Amniotic epithelial cell (primary cell): Measurements from ENCODE around the gene CNOT3.
"Not testable (repeated sequence)": the region's sequence is repeated elsewhere in the genome, so short reads cannot be mapped to it uniquely, and the experiment has no call there.

Source experiments
- DNase-seq: peaks from one replicate; pipeline ENCODE4 v3.0.0-alpha.2; 2010; ENCODE audit warnings: low read depth

CNOT3 gene

DNA sequence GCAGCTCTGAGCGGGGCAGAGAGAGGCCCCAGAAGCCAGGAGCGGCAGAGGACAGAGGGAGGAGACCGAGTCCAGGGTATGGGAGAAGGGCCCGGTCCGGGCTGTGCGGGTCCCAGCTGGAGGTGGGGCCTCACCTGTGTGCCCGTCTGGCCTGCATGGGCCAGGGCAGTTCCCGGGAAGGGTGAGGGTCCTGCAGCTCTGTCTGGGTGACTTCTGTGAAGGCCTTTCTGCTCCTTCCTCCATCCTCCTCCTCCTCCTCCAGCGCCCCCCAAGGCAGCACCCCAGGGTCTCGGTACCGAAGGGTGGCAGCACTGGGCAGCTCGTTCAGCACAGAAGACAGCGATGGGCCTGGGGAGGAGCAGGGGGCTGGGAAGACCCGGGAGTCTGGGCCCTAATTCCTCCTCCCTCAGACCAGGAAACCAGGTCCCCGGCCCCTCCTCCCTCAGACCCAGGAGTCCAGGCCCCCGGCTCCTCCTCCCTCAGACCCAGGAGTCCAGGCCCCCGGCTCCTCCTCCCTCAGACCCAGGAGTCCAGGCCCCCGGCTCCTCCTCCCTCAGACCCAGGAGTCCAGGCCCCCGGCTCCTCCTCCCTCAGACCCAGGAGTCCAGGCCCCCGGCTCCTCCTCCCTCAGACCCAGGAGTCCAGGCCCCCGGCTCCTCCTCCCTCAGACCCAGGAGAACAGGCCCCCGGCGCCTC lies 34.3 kb downstream of the CNOT3 start:
- not testable (repeated sequence) for DNase-seq

DNA sequence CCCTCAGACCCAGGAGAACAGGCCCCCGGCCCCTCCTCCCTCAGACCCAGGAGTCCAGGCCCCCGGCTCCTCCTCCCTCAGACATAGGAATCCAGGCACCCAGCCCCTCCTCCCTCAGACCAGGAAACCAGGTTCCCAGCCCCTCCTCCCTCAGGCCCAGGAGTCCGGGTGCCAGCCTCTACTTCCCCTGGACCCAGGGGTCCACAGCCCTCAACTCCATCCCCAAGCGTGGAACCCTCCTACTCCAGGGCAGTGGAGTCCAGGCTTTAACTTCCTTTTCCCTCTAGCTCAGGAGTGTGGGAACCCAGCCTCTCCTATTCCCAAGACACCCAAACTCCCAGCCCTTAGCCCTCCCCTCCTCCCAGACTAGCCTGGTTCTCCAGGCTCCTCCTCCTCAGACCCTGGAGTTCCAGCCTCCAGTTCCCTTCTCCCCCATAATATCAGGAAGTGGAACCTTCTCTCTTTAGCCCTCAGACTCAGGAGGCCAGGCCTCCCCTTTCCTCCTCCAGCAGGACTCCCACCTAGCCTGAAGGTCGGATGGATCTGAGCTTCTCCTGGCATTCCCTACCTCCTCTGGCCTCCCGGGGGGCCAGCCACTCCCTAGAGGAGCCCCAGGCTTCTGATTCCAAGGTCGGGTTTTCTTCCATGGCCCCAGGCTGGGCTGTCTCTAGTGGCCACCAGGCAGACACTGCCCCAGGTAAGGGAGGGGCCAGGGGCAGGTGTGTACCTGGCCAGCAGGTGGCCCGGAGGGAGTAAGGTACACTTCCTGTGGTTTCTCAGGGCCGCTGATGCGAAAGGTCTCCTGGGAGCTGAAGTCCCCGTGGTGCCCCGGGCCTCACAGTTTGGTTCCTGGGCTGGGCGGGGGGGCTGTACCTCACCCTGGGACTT lies 35.2 kb downstream of the CNOT3 start, which contains the start of gene TMC4:
TMC4 (minus strand) TSS at position 690 of the 888 bp plus-strand sequence; CDS start at position 647, 43 bp downstream.
- DNase-seq = peak; percentile 28

DNA sequence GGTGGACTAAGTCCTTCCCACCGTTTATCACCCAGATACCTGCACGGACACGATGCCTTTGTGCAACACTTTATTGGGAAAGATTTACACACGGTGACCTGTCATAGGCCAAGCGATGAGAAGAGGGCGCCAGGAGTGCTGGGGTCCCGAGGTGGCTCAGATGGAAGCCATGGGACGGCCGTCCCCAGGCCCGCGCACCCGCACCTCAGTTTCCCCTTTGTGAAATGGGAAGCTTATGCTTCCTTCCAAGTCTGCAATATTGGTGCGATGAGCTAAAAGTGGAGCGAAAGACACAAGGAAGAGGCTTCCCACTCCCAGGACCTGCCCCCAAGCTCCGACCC lies 35.8 kb downstream of the CNOT3 start:
- peak; percentile 18 for DNase-seq

DNA sequence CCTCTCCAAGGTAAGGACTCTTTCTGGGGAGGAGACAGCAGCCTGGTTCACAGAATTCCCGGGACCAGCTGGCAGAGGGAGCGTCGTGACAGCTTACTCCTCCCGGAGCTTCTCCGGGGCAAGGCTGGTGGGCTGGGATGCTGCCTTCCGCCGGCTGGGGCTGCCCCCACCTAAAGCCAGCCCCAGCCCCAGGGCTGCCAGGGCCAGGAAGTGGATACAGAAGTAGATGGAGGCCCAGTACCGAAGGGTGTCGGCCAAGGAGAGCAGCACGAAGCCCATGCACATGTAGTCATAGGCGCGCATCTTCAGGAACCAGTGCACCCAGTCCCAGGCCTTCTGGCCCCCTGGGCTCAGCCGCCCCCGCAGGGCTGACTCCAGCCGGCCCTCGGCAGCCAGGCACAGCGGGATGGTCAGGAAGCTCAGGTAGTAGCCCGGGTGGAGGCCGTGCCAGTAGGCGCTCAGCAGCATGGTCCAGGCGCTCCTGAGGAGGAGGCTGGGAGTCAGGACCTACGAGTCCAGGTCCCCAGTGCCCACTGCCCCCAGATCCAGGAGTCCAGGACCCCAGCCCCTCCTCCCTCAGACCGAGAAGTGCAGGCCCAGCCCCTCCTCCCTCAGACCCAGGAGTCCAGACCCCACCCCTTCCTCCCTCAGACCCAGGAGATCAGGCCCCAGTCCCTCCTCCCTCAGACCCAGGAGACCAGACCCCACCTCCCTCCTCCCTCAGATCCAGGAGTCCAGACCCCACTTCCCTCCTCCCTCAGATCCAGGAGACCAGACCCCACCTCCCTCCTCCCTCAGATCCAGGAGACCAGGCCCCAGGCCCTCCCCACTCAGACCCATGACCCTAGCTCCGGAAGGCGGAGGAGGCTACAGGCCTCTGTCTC lies 36.6 kb downstream of the CNOT3 start:
- no peak for DNase-seq

DNA sequence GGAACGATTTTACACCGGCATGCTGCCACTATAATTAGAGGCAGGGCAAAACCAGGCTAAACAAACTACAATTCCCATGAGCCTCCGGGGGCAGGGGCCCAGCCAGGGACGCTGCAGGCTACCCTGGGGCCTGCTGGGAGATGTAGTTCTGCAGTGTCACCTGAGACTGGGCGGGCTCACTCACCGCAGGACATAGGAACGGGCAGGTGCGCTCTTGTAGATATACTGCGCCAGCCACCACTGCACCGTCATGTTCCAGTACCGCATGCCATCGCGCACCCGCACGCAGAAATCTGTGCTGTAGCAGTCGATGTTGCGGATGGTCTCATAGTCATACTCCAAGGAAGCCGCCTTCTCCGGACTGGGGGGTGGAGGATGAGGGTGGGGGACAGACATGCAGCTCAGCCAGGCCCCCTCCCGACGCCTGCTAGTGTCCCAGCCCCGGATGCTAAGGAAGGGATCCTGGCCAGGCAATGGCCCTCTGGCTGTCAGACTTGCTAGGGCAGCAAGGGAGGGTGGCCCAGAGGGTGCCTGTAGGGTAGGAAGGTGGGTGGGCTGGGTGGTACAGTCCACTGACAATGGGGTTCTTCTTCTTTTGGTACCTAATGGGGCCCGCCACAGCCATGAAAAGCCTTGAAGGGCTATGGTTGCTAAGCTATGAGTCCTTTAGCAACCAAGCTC lies 41.2 kb downstream of the CNOT3 start:
- DNase-seq = no peak

DNA sequence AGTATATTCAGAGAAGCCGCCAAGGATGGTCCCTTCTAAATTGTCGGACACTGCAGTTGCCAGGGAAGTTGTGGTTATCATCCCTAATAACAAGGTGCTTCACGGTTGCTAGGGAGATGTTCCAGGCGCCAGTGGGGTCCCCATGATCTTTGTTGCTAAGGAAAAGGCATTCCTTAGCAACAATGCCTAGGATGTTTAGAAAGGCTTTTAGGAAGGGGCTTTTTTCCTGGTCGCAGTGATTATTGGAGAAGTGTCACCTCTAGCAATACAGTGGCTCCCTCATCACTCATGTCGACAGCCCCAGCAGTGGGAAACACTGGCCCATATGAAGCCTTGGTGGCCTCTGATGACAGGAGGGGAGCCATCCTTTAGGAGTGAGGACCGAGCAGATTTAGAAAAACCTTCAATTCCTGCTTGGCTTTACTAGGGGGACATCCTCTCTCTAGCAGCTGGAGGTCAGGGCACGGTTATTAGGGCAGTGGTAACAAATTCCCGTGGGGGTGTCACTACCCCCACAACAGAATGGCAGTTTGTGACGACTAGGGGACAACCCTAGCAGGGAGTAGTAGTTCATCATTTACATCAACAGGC lies 41.8 kb downstream of the CNOT3 start:
- DNase-seq = no peak

DNA sequence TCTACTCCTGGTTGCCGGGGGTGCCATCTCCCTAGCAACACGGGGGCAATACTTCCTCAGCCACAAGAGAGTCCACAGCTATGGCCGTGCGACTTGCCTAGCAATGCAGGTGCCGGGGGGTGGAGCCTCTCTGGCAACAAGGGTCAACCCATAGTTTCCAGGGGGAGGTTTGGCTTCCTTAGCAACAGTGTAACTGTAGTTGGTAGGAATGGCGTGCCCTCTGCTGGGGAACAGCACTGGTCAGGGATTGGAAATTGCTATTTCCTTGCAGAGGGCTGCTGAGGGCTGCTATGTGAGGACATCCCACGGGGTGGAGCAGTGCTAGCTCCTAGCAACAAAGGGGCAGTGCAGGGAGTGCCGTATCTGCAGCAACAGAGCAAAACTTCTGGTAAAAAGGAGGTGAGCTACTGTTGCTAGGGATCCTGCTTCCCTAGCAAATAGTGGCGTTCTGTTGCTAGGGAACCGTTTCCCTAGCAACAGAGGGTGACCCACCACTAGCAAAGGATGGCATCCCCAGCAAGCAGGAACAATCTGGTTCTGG lies 42.4 kb downstream of the CNOT3 start:
- DNase-seq = peak; percentile 87

DNA sequence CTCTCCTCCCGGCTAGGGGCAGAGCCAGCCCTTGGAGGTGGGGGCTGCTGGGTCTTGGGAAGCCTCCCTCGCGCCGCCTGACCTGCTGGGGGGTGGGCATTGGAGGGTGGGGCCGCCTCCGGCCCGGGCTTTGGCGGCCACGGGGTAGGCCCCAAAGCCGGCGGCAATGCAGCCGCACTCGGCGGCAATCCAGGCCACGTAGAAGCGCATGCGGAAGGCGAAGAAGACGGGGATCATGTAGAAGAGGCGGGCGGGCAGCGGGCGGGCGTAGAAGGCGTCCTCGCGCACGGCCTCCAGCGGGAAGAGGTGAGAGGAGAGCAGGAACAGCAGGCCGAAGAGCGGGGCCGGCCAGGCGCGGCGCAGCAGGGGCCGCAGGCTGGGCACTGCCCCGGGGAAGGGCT lies 43.1 kb downstream of the CNOT3 start:
- DNase-seq = no peak

DNA sequence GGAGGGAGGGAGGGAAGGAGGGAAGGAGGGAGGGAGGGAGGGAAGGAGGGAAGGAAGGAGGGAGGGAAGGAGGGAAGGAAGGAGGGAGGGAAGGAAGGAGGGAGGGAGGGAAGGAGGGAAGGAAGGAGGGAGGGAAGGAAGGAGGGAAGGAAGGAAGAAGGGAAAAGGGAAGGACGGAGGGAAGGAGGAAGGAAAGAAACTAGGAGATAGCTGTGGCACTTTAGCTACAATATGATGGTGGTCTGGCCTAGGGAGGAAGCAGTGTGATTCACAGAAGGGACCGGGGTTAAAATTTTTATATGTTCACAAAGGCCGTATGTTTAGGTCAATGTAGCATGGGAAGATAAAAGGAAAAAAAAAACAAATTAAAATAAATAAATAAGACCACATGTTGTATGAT lies 44.3 kb downstream of the CNOT3 start:
- DNase-seq = not testable (repeated sequence)

DNA sequence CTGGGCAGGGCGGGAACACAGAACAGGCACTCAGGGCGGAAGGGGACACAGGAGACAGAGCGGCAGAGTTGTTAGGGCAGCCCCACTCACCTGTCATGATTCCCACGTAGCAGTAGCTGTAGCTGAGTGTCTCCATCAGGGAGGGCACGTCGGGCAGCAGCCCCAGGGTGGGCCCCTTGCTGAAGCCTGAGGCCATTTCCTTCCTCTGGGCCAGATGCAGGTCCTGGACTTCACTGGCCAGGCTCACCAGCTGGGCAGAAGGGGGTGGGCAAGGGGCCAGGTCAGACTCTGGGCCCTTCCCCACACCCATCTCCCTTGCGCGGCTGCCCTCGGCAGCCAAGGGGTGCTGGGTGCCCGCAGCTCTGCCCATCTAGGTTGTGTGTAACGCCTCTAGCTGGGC lies 45.9 kb downstream of the CNOT3 start:
- no peak for DNase-seq

DNA sequence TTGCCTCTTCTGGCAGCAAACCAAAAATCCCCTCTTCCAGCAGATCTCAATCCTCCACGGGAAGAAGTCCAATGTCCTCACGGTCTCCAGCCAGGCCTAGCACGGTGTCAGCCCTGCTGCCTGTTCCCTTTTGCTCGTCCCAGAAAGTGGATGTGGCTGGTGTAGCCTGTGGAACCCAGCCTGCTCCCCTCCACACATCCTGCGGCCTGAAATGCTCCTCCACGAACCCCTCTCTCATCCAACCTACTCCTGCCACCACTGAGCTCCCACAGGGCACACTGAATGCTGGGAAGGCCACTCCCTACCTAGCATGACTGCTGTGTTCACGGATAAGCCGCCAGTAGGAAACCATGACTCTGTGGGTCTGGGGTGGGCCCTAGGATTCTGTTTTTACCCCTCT lies 48.8 kb downstream of the CNOT3 start:
- DNase-seq = no peak

DNA sequence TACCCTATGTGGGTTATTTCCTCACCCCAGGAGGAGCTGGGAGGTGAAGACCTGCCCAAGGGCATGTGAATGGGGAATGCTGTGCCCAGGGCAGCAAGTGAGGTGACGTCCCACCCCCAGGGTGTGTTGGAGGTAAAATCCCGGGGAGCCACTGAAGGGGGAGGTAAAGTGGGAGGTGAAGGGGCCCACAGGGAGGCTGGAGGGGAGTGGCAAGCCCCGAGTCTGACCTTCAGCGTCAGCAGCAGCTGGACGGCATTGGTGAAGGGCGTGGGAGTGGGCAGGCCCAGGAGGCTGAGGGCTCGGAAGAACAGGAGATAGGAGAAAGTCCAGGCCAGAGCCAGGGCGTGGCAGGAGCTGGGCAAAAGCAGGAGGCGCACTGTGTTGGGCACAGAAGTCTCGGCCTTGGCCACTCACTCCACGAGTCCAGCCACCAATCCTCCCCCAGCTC lies 49.4 kb downstream of the CNOT3 start:
- DNase-seq = peak; percentile 69

DNA sequence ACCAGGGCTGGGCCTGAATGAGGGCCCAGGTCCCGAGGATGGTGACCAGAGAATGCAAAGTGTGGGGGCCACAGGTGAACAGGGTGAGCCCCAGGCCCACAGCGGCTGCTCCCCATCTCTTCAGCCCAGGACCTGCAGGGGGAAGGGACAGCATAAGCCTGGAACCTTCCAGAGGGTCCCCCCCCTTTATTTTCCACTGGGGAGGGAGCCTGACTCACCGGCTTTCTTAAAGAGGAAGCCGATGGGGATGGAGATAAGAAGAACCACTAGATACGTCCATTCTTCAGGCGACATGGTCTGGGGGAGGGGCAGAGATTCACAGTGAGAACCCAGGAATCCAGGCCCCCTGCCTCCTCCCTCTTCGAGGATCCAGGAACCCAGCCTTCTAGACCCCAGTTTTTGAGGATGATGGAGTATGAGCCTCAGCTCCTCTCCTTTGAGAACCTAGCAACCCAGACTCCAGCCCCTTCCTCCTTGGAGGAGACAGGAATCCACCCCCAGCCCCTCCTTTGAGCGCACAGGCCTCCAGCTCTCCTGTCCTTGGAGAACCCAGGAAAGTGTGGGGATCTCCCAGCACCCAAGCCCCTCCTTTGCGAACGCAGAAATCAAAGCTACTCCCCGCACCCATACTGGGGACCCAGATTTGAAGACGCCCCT lies 50.8 kb downstream of the CNOT3 start:
- DNase-seq = peak; percentile 81

DNA sequence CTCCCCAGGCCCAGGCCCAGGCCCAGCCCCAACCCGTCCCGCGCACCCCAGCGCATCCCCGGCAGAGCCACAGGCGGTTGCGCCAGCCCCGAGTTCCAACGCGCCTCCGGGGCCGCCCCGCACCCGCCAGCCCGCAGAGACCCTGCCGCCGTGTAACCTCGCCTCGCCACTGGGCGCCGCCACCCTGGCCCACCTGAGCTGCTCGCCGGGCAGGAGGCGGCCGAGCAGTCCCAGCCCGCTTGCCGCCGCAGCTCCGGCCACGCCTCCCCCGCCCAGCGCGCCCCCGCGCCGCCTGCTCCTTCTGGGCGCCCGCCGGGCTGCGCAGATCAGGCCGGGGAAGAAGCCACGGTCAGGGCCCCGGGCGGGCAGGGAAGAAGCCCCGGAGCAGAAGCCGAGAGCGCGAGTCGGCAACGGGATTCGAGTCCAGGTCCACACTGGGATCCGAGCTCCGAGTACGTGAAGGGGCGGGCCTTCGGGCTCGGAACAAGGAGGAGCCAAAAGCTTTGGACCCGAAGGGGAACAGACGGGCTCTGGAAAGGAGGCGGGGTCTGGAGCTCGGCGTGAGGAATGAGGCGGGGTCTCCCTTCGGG lies 51.7 kb downstream of the CNOT3 start, which contains the start of gene MBOAT7:
MBOAT7 (minus strand) TSS at position 436 of the 590 bp plus-strand sequence. CDS start 1,072 bp downstream, outside the sequence.
- DNase-seq = no peak

DNA sequence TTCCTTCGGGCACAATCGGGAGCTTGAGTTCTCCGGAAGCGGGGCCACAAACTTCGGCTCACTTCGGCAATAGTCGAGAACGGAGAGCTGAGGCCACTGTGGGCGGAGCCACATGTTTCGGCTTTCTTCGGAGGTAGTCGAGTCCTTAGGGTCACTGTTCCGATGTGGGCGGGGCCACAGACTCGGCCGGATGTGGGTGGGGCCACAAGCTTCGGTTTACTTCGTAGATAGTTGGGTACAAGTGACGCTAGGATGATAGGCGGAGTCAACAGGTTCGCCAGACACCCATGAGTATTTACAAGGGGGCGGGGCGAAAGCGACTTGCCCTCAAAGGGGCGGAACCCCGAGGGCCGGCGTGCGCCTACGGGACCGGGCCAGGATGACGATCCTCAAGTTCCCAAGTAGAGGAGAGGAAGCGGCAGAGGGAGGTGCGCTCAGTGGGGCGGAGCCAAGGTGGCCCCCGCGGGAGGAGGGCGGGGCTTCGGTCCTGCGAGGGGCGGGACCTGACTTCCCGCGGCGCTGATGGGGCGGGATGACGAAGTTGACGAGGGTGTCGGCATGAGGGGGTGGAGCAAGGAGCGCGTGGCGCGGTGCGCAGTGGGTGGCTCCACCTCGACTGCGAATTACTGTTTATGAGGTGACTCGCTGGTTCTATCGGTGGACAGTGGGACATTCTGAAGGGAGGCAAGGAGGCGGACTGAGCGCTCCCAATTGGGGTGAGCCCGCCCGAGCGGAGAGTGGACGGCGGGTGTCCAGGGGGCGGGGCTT lies 52.4 kb downstream of the CNOT3 start:
- DNase-seq = peak; percentile 100

DNA sequence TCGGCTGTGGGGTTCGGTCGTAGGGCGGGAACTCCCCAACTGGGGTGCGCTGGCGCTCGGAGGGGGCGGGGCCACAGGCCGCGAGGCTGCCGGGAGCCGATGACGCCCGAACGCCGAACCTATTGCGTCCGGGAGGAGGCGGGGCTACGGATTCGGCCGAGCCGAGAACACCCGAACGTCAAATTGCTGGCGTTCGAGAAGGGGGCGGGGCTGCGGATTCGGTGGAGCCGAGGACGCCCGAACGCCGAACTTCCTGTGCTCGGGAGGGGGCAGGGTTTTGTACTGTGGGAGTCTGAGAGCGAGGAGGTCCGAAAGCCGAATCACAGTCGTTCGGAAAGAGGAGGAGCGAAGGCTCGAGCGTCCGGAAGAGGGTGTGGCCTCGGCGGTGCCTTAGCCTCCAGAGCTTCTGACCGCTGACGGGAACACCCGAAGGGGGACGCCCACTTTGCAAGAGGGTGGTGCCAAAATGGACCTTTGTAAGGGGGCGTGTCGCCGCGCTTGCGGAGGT lies 53.0 kb downstream of the CNOT3 start:
- DNase-seq = peak; percentile 99

DNA sequence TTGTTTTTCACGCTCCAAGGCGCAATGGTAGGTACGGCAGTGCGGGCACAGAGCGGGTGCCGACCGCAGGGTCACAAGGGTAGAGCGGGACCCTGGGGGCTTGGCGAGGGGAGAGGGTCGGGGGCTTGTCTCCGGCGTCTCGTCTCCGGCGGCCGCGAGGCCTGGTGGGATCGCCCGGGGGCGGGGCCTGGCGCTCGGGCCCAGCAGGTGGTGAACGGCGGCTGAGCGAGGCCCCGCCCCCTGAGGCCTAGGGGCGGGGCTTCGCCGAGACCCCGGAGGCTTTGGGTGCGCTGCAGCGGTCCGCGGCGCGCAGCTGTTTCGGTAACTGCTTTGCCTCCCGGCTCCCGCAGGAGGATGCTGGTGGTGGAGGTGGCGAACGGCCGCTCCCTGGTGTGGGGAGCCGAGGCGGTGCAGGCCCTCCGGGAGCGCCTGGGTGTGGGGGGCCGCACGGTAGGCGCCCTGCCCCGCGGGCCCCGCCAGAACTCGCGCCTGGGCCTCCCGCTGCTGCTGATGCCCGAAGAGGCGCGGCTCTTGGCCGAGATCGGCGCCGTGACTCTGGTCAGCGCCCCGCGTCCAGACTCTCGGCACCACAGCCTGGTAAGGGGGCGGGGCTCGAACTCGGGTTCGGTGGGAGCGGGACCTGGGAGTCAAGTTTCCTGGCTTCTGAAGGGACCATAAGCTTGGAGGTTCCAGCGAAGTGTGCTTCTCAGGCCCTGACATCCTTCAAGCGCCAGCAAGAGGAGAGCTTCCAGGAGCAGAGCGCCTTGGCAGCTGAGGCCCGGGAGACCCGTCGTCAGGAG lies 53.6 kb downstream of the CNOT3 start, which contains the start of gene TSEN34:
TSEN34 (plus strand) TSS at position 298 of the 800 bp plus-strand sequence; CDS start at position 355, 57 bp downstream.
- peak; percentile 70 for DNase-seq
